Cardiac fibroblast (primary cell): ENCODE measurements around the gene FSTL4.

Experiments used
- DNase-seq, 2 donors: peaks; one replicate each; pipeline versions ENCODE4 v3.0.0 to v3.0.0-alpha.2; 2010; ENCODE audit warnings: low read depth in 2 of 2
- H3K4me3 ChIP-seq, 2 donors: replicated peaks in 1 of 2; 1 replicate in 1 of 2; 2 replicates in 1 of 2; pipeline ENCODE4 v1.5.1; 2011; ENCODE audit warnings: low read depth in 2 of 2, low read length in 2 of 2, mild to moderate bottlenecking in 2 of 2, moderate library complexity in 1 of 2
- TF ChIP-seq, protein P1 (sequence below): IDR thresholded peaks from one replicate; pipeline ENCODE4 v1.5.1; 2011; ENCODE audit warnings: low read depth, mild to moderate bottlenecking, low read length, inconsistent platforms

FSTL4 gene

GRCh38 chr5:133603711-133604110 lies 8.6 kb downstream of the FSTL4 start:
- TF ChIP-seq, protein P1, sequence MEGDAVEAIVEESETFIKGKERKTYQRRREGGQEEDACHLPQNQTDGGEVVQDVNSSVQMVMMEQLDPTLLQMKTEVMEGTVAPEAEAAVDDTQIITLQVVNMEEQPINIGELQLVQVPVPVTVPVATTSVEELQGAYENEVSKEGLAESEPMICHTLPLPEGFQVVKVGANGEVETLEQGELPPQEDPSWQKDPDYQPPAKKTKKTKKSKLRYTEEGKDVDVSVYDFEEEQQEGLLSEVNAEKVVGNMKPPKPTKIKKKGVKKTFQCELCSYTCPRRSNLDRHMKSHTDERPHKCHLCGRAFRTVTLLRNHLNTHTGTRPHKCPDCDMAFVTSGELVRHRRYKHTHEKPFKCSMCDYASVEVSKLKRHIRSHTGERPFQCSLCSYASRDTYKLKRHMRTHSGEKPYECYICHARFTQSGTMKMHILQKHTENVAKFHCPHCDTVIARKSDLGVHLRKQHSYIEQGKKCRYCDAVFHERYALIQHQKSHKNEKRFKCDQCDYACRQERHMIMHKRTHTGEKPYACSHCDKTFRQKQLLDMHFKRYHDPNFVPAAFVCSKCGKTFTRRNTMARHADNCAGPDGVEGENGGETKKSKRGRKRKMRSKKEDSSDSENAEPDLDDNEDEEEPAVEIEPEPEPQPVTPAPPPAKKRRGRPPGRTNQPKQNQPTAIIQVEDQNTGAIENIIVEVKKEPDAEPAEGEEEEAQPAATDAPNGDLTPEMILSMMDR, result no peak
- no peak overlapping the region for H3K4me3 ChIP-seq
- DNase-seq, result no peak

DNA sequence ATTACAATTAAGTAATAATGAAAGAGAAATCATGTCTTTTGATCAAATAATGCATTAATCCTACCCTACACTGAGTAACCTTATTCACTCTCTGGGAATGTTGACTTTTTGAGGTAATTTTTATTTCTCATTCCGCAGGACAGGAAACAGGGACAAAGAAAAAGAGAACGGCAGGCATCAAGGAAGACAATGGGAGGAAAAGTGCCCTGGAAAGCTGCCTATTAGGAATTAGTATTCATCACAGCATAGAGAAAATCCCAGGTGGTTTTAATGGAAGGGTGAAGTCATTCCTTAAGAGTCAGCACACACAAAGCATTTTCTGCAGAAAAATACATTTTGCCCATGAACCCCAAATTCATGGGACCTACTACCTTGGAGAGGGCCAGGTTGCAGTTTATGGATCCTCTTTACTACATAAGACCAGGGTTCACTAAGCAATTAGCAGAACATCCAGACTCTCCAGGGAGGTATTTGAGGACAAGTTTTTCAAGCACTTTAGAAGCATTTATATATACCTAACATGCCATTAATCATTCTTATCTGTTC lies 9.4 kb downstream of the FSTL4 start:
- no peak overlapping the region for H3K4me3 ChIP-seq
- TF ChIP-seq, protein P1, result no peak

GRCh38 chr5:133599600-133599999 lies 12.7 kb downstream of the FSTL4 start:
- no peak for DNase-seq
- H3K4me3 ChIP-seq, result no peak overlapping the region
- TF ChIP-seq, protein P1, result no peak

More for the DNA sequence above, 9.4 kb downstream of the FSTL4 start:
- DNase-seq, result peak in 1 of 2 donors; percentile 28

- DNase-seq, result no peak
- H3K4me3 ChIP-seq, result no peak overlapping the region
- TF ChIP-seq, protein P1, result no peak
These were observed 13.3 kb downstream of the FSTL4 start for GRCh38 chr5:133599044-133599443.

DNA sequence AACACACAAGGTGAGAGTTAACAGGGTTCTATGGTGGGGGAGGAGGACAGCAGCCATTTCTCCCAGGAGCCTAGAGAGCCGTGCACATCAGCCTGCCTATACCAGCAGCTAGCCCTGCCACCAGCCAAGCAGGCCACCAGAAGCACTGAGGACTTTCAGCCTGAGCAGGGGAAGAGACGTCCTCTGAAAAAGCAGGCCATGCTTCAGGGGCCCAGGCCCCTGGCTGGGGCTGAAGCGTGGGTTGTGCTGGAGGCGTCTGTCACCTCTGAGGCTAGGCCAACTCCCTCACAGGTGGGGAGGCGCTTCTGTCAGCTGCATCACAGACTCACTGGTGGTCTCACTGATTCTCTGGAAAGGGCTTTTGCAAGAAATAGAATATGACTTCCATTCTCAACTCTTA lies 16.3 kb downstream of the FSTL4 start:
- DNase-seq, result no peak
- TF ChIP-seq, protein P1, result no peak
- H3K4me3 ChIP-seq, result no peak overlapping the region

GRCh38 chr5:133595465-133595864 lies 16.9 kb downstream of the FSTL4 start:
- TF ChIP-seq, protein P1, result no peak
- H3K4me3 ChIP-seq, result no peak overlapping the region
- DNase-seq, result no peak

DNA sequence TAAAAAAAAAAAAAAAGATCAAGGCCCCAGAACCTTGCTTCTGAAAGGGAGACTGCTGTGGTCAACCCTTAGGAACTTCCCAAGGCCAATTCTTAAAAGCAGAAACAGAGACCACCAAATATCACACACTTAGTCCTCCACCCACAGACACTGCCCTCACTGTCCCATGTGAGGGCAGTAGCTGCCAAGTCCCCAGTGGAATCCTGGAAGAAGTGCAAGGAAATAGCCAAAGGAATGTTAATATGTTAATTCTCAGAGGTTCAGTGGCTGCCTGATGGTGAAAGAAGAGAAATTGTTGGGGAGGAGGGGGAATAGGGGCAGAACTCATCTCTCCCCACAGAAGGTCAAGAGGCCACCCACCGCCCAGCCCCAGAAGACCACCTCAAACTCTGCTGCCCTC lies 23.1 kb downstream of the FSTL4 start:
- no peak overlapping the region for H3K4me3 ChIP-seq
- TF ChIP-seq, protein P1, result no peak
- no peak for DNase-seq
